Measurements from ENCODE around the gene NFU1.

Gene NFU1

DNA sequence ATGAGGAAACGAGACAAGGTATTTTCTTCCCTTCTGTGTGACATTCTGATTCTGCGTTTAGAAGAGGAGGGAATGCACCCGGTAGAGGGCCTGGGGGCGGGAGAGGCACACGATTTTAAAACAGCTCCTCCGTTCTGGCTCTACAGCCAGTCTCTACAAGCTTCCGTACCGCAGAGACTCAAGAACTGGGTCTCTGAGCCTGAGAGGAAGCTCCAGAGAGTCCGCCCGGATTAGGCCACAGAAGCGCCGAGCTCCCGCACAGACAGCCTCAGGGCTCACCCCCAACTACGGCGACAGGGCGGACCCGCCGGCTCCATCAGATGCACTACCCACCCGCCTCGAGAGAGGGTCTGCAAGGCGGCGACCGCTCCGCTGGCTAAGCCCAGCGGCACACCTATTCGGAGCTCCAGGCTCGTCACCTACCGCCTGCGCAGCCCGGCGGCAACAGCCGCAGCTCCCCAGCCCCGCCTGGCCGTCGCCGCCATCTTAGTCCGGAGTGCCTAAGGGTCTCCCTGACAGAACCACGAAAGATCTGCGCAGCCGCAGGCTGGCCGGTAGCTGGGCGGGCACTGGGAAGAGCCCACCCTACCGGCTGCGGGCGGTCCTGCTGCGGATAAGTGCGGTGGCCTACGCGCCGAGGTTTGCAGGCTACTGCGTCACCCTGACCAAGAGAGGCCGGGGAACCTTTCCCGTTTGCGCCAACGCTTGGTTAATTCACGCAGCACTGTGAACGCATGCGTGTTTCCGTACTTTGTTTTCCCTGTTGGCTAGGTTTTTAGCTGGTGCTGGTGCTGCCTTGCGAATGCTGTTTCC, at the start of gene NFU1:
Gene NFU1, minus strand, starts transcription at position 498 of the 813 bp plus-strand sequence. Its CDS starts 13 bp downstream, at position 485.
- H3K4me1 Mint-ChIP-seq, result peaks cover 25% of the 10 kb centered on the region
- no peaks in the 10 kb centered on the region for H3K36me3 Mint-ChIP-seq (ENCODE audit: low read depth)
- peak within 1 kb of the TSS; percentile 87 to 98 (median 93) for H3K4me3 Mint-ChIP-seq
- no peaks in the 10 kb centered on the region for H3K27me3 Mint-ChIP-seq (ENCODE audit: low read depth)
- TF ChIP-seq CTCF (IDR thresholded peaks at IDR 0.05; ENCODE audit: unreplicated experiment in 3 of 3), result peak; percentile 66 to 68 (median 66)
- no peaks in the 10 kb centered on the region for H3K9me3 Mint-ChIP-seq
- peak within 1 kb of the TSS; percentile 98 to 99 (median 98) for H3K27ac Mint-ChIP-seq

GRCh38 chr2:69483696-69484095, 46.5 kb upstream of the NFU1 start:
- no peaks in the 10 kb centered on the region for H3K27me3 Mint-ChIP-seq (ENCODE audit: low read depth)
- no peak overlapping the region for H3K4me3 Mint-ChIP-seq
- H3K36me3 Mint-ChIP-seq (ENCODE audit: low read depth), result peaks cover 28% of the 10 kb centered on the region
- H3K9me3 Mint-ChIP-seq, result no peaks in the 10 kb centered on the region
- no peak for TF ChIP-seq CTCF (IDR thresholded peaks at IDR 0.05; ENCODE audit: unreplicated experiment in 3 of 3)
- H3K27ac Mint-ChIP-seq, result peak overlapping the region in 1 of 3 experiments; percentile 17
- peaks cover 5% of the 10 kb centered on the region for H3K4me1 Mint-ChIP-seq

DNA sequence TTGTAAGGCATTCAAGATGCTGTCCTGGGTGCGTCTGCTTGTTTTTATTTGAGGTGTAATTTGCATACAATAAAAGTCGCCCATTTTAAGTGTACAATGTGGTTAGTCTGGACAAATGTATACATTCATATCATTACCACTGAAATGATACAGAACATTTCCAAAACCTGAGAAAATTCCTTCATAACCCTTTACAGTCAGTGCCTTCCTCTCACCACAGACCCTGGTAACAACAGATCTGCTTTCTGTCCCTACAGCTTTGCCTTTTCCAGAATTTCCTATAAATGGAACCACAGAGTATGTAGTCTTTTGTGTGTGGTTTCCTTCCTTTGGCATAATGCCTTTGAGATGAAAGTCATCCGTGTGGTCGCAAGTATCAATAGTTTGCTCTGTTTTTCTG, 45.8 kb upstream of the NFU1 start:
- no peak for TF ChIP-seq CTCF (IDR thresholded peaks at IDR 0.05; ENCODE audit: unreplicated experiment in 3 of 3)
- no peaks in the 10 kb centered on the region for H3K27me3 Mint-ChIP-seq (ENCODE audit: low read depth)
- H3K27ac Mint-ChIP-seq, result peak overlapping the region in 1 of 3 experiments; percentile 11
- H3K36me3 Mint-ChIP-seq (ENCODE audit: low read depth), result peaks cover 24% of the 10 kb centered on the region
- H3K4me1 Mint-ChIP-seq, result peaks cover 5% of the 10 kb centered on the region
- H3K9me3 Mint-ChIP-seq, result no peaks in the 10 kb centered on the region
- H3K4me3 Mint-ChIP-seq, result no peak overlapping the region

DNA sequence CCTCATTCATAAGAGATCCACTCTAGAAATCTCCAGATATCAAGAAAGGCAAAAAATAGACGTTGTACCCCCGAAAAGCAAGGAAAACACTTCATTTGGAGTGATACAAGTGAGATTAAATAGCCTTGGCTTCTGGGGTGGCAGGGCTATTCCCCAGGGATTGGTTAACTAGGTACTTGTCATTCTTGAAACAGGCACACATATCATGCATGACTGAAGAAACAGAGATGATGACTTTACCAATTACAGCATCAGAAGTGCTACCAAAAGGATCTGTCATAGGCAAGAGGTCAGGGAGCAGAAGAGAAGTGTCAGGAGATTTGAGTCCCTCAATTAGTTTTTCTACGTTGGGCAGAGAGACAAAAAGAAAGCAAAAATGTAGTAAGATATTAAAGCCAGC, 45.2 kb upstream of the NFU1 start:
- no peaks in the 10 kb centered on the region for H3K27me3 Mint-ChIP-seq (ENCODE audit: low read depth)
- peaks cover 5% of the 10 kb centered on the region for H3K4me1 Mint-ChIP-seq
- H3K9me3 Mint-ChIP-seq, result no peaks in the 10 kb centered on the region
- no peak for TF ChIP-seq CTCF (IDR thresholded peaks at IDR 0.05; ENCODE audit: unreplicated experiment in 3 of 3)
- peaks cover 27% of the 10 kb centered on the region for H3K36me3 Mint-ChIP-seq (ENCODE audit: low read depth)
- H3K4me3 Mint-ChIP-seq, result no peak overlapping the region
- H3K27ac Mint-ChIP-seq, result no peak overlapping the region

- Mint-ChIP-seq H3K36me3 (ENCODE audit: low read depth) (peaks cover 25% of the 10 kb centered on the region), H3K27me3 (ENCODE audit: low read depth) (no peaks in the 10 kb centered on the region), H3K4me1 (peaks cover 5% of the 10 kb centered on the region), H3K27ac (peak overlapping the region in 1 of 3 experiments; percentile 57), H3K4me3 (no peak overlapping the region), H3K9me3 (no peaks in the 10 kb centered on the region)
- no peak for TF ChIP-seq CTCF (IDR thresholded peaks at IDR 0.05; ENCODE audit: unreplicated experiment in 3 of 3)
These were observed 44.2 kb upstream of the NFU1 start for GRCh38 chr2:69481421-69481820.

DNA sequence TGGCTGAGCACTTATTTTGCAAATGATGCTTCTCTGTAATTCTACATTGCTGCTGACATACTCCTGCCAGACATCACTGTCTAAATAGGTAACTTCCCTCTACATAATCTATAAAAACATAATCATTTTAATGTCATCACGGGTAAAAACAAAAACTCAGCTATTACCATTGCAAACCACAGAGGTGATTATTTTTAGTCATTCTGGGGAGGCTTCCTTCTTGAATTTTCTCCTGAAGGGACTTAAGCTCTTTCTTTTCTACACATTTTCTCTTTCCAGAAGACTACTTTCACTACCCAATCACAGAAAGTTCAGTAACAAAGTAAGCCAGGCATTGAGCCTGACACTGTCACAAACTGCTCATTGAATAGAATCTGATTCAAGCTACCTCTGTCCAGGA, 40.4 kb upstream of the NFU1 start:
- H3K4me1 Mint-ChIP-seq, result peaks cover 8% of the 10 kb centered on the region
- H3K9me3 Mint-ChIP-seq, result no peaks in the 10 kb centered on the region
- no peak overlapping the region for H3K4me3 Mint-ChIP-seq
- H3K27me3 Mint-ChIP-seq (ENCODE audit: low read depth), result no peaks in the 10 kb centered on the region
- H3K27ac Mint-ChIP-seq, result no peak overlapping the region
- no peak for TF ChIP-seq CTCF (IDR thresholded peaks at IDR 0.05; ENCODE audit: unreplicated experiment in 3 of 3)
- H3K36me3 Mint-ChIP-seq (ENCODE audit: low read depth), result peaks cover 36% of the 10 kb centered on the region
